Left hindlimb (tissue), 1 donor: ENCODE results near the gene COL4A2.

ENCODE experiments used
- DNase-seq: peaks from one replicate; pipeline ENCODE4 v3.0.0-alpha.2; 2018

Gene COL4A2

DNA sequence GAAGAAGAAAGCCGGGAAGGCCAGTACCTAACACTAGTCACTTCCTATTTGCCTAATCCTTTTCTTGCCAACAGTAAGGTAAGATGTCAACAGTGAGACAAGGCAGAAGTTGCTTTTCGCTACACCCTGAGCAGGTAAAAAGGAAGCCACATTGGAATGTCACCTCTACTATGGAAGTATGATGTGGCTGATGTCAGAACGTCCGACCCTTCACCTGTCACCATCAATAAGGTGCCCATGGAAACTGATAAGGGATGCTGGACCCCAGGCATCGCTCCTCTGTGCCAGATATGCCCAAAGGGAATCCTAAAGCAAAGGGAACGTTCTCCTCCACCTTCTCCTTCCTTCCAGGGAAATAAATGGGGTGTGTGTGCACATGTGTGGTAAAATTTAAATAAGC is 34.4 kb upstream of the COL4A2 start:
- DNase-seq = no peak

DNA sequence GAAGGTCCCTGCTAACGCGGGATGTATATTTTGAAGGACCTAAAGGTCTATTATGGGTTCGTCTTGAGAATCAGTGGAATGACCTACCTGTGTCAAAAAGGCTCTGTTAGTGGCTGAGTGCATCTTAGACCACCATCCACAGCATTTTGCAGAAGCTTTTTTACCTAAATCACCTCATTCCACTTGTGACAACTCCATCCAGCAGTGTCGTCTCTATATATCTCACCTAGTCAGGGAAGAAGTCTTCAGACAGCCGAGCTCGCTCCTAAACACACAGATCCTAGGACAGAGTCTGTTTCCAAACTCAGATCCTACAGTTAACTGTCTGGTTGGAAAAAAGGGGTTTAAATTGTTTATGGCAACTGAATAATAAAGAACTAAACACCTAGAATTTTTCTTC is 33.8 kb upstream of the COL4A2 start:
- DNase-seq = no peak

- no peak for DNase-seq
These were observed 32.4 kb upstream of the COL4A2 start for GRCh38 chr13:110274687-110275086.

- DNase-seq = no peak
These were observed 31.0 kb upstream of the COL4A2 start for GRCh38 chr13:110275931-110276552.

DNA sequence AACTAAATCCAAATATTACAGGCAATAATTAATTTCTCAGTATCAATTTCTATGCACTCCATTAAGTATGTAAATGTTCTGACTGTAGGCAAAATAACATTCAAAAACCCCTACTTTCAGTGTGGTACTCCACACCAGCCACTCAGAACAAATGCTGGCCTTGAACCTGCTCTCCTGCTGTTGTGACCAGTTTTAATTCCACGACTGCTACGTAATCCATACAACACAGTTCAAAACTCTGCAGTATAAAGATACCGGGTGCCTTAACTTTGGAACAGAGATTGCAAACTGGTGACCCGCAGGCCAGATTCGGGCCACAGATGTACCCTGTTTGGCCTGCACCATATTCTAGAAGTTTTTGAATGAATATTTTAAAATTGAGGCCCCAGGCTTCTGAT is 30.5 kb upstream of the COL4A2 start:
- no peak for DNase-seq

DNA sequence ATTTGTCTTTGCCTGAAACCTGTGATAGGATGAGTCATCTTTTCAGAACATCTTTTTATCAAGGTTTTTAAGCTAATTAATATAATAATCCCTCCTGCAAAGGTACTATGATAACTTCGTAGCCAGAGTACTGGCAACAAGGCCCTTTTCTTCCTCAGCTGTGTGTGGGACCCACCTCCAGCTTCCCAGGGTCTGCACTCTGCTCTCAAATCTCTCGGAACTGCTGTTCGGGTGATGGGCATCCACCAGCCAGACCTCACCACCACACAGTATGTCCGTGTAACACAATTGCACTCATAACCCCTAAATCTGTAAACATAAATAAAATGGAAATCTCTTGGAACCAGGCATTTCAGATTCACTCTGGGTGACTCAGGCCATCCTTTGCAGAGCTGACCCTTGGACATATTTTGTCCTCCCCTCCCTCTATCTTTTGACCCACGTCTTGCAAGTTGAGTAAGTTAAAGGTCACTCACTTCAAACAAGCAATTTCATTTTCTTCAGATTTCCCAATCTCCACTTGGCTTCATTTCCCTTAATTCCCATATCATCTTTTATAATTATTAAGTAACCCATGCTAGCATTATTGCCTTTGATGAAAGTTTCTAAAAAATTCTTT is 29.6 kb upstream of the COL4A2 start:
- no peak for DNase-seq

GRCh38 chr13:110278859-110279258 is 28.2 kb upstream of the COL4A2 start:
- no peak for DNase-seq

- DNase-seq = no peak
These were observed 27.4 kb upstream of the COL4A2 start for GRCh38 chr13:110279684-110280083.

- no peak for DNase-seq
These were observed 26.8 kb upstream of the COL4A2 start for GRCh38 chr13:110280231-110280813.

DNA sequence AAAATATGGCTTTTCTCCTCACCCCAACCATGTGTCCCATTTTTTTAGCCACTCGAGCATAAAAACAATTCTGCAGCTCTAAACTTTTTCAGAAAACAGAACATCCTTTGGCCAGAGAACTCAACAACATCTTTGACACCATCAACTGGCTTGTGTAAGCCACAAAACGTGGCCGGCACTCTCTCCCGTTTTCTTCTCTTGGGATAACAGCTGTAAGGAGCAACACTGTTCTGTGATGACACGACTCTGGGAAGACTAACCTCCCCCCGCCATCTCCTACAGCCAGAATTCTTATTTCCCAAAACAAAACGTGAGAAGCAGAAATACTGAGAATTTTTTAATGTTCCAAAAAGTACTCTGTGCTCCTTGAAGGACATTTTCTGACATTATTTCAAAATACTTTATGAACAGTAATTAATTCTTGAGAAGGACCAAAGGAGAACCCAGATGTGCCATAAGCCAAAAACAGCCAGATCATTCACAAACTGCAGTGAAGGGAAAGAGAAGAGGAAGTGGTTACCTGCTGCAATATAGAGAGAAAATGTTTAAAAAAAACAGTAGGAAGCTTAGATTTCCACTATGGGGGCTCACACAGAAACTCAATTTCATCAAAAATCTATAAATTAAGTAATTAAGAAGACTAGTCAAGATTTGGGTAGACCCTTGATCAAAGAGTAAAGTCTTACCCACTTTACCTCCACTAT is 25.9 kb upstream of the COL4A2 start:
- DNase-seq = no peak

DNA sequence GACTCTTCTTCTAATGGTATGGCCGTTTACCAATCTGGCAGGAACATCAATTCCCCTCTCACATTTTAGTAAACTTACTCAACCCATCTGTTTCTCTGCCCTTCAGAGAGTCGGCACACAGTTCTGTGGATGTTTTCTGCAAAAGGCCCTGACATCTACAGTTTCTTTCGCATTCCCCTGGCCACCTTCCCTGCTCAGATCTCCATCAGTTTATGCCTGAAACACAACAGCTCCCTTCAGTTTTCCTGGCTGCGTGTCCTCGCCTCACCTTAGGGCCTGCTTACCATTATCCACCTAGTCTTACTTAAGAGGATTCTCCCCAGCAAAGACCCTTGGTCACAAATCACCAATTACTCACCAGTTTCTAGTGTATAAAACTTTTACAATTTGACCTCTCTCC is 25.3 kb upstream of the COL4A2 start:
- DNase-seq = no peak

GRCh38 chr13:110282316-110282841 is 24.7 kb upstream of the COL4A2 start:
- no peak for DNase-seq

DNA sequence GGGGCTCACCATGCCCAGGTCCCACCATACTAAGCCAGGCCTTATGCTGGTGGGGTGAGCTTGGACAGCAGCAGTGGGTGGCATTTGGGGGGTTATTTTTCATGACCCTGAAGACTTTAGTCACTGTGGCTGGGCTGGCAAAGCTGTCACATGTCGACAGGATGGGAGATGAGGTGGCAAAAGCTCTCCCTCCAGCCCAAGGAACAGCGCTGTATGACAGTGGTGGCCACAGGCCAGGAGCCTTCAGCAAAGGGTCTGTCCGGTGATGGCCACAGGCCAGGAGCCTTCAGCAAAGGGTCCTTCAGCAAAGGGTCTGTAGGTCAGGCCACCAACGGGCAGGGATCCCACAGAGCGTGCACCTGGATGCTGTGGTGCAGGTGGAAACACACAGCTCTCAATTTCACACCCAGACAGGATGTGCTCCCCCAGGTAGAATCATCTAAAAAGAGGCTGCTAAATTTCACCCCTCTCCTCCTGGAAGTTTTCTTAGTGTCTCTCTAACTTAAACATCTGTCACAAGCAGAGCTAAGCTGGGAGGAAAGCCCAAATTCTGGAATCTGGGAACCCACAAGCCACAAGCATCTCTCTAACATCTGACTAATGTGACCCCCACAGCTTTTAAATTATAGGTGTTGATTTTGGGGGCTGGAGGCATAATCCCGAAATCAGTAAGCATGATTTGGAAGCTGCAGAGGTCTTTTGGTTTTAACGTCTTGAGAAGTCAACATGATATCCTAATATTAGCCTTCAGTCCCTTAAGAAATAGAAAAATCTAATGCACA is 23.2 kb upstream of the COL4A2 start:
- peak; percentile 59 for DNase-seq

GRCh38 chr13:110284779-110285484 is 22.2 kb upstream of the COL4A2 start:
- no peak for DNase-seq

- DNase-seq = no peak
These were observed 20.9 kb upstream of the COL4A2 start for GRCh38 chr13:110285991-110286832.

GRCh38 chr13:110286833-110287819 is 20.0 kb upstream of the COL4A2 start:
- DNase-seq = no peak

DNA sequence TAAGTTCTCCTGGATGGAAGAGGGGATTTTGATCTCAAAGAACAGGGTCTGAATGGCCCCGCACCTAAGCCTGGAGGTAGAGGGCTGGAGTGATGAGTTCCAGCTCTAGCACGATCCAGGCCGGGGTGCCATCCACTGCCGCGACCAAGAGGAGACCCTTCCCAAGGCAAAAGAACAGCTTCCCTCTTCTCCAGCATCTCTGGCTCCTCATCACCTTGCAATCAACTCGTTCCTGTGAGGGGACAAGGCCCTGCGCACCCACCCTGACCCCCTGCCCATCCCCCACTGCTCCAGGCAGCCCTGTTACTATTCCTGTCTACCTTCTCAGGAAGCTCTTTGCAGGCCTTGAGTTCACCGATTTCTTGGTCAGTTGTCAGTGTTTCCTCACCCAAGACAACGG is 17.9 kb upstream of the COL4A2 start:
- no peak for DNase-seq

- DNase-seq = no peak
These were observed 17.4 kb upstream of the COL4A2 start for GRCh38 chr13:110289661-110290060.

GRCh38 chr13:110290153-110290552 is 16.9 kb upstream of the COL4A2 start:
- DNase-seq = no peak

DNA sequence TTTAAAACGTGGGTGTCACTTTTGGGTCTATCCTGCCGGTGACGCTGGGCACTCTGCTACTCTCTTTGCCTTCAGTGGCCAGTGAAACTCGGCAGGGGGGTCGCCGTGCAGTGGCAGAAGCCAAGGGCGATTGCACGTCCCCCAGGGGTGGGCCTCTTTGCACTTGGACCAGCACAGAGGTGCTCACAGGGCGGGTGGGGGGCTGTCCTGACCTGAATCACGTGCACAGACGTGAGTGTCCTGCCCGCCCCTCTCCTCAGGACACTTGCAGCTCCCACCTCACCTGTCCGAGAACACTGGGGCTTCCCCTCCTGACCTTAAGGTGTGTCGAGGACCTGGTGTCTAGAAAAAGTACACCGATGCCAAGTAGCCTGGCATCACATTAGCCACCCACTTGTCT is 16.3 kb upstream of the COL4A2 start:
- no peak for DNase-seq
